Hepatocyte (in vitro differentiated cells): Measurements from ENCODE around the gene RBM23. TPM values are rescaled to one million over a fixed set of nuclear protein-coding genes. Genes with fewer than 3 reads are reported as not detected.
"Not testable (repeated sequence)": the region's sequence is repeated elsewhere in the genome, so short reads cannot be mapped to it uniquely, and the experiment has no call there.

Experiments
- DNase-seq: peaks from one replicate; pipeline ENCODE4 v3.0.0-alpha.2; 2016; ENCODE audit warnings: low spot score
- H2AFZ ChIP-seq: fragments of 200-600 bp; sonication (generic); 2 replicates; pipeline ENCODE4 v1.6.0; 2016; ENCODE audit warnings: antibody characterized with exemption, mild to moderate bottlenecking
- H3K27ac ChIP-seq: fragments of 200-600 bp; sonication (generic); 2 replicates; pipeline ENCODE4 v1.5.1; 2016; ENCODE audit warnings: mild to moderate bottlenecking
- H3K27me3 ChIP-seq: fragments of 200-600 bp; sonication (generic); 2 replicates; pipeline ENCODE4 v1.6.1; 2016
- H3K36me3 ChIP-seq: fragments of 200-600 bp; sonication (generic); replicated peaks from 2 replicates; pipeline ENCODE4 v1.5.1; 2016; ENCODE audit warnings: low read depth; ENCODE audit not compliant: insufficient read depth
- H3K4me1 ChIP-seq: fragments of 200-600 bp; sonication (generic); 2 replicates; pipeline ENCODE4 v1.5.1; 2016; ENCODE audit warnings: mild to moderate bottlenecking, moderate library complexity; ENCODE audit not compliant: insufficient read depth
- H3K4me2 ChIP-seq: fragments of 200-600 bp; sonication (generic); 2 replicates; pipeline ENCODE4 v1.6.0; 2016
- H3K4me3 ChIP-seq: fragments of 200-600 bp; sonication (generic); 2 replicates; pipeline ENCODE4 v1.5.1; 2016; ENCODE audit warnings: mild to moderate bottlenecking
- H3K79me2 ChIP-seq: fragments of 200-600 bp; sonication (generic); 2 replicates; pipeline ENCODE4 v1.6.0; 2017; ENCODE audit warnings: mild to moderate bottlenecking
- H3K9me2 ChIP-seq: fragments of 200-600 bp; sonication (generic); replicated peaks from 2 replicates; pipeline ENCODE4 v1.6.0; 2017; ENCODE audit warnings: mild to moderate bottlenecking; ENCODE audit not compliant: insufficient read depth
- H3K9me3 ChIP-seq: fragments of 200-600 bp; sonication (generic); 2 replicates; pipeline ENCODE4 v1.5.1; 2016; ENCODE audit warnings: low read depth, mild to moderate bottlenecking
- H4K20me1 ChIP-seq: fragments of 200-600 bp; sonication (generic); 2 replicates; pipeline ENCODE4 v1.6.0; 2016; ENCODE audit warnings: mild to moderate bottlenecking; ENCODE audit not compliant: insufficient read depth, poor library complexity, severe bottlenecking
- CTCF ChIP-seq: fragments of 200-600 bp; sonication (generic); IDR thresholded peaks from 2 replicates; pipeline ENCODE4 v1.5.1; 2016; ENCODE audit warnings: antibody characterized with exemption, mild to moderate bottlenecking; ENCODE audit not compliant: poor library complexity
- EZH2 ChIP-seq: fragments of 200-600 bp; sonication (generic); IDR thresholded peaks from 2 replicates; pipeline ENCODE4 v1.6.1; 2016; ENCODE audit warnings: antibody characterized with exemption, mild to moderate bottlenecking, borderline replicate concordance
- EZH2phosphoT487 ChIP-seq: fragments of 200-600 bp; sonication (generic); IDR thresholded peaks from one replicate; pipeline ENCODE4 v1.6.1; 2018; ENCODE audit warnings: antibody characterized with exemption, mild to moderate bottlenecking, low read depth, moderate library complexity; ENCODE audit not compliant: unreplicated experiment, severe bottlenecking
- WGBS: methylation state at CpG from one replicate; pipeline ENCODE4 v1.1.6; 2016; ENCODE audit warnings: low lambda C conversion rate; ENCODE audit errors: missing lambda C conversion rate; 5-methylcytosine and 5-hydroxymethylcytosine counted together
- polyA plus RNA-seq: library from polyadenylated mRNA; unstranded; fragments of >200 nt; fragmentation: Nextera tagmentation; extraction: Ambion mirVana; gene quantifications from 2 replicates; pipeline ENCODE4 v1.2.1, GENCODE V29; 2016
- total RNA-seq: library from RNA; depleted of rRNA; stranded (reverse); fragments of >200 nt; gene quantifications from 2 replicates; pipeline ENCODE4 v1.2.3, GENCODE V29; 2014

The RBM23 gene
- total RNA-seq, result 236 and 749 TPM in 2 replicates
- polyA plus RNA-seq, result 72.9 and 74.1 TPM in 2 replicates

GRCh38 chr14:22918804-22919600 is at the start of gene RBM23:
Gene RBM23 (minus strand): TSS chr14:22919149.
- no peaks in the 10 kb centered on the region for H3K9me3 ChIP-seq
- peak; percentile 100 for DNase-seq
- no peaks in the 10 kb centered on the region for H3K27me3 ChIP-seq
- H2AFZ ChIP-seq, result peak within 1 kb of the TSS; percentile 47
- H3K4me3 ChIP-seq, result peak within 1 kb of the TSS; percentile 76
- H3K4me1 ChIP-seq, result peaks cover 7% of the 10 kb centered on the region
- peak within 1 kb of the TSS; percentile 95 for H3K27ac ChIP-seq
- peaks cover 45% of the 10 kb centered on the region for H3K79me2 ChIP-seq
- peak within 1 kb of the TSS; percentile 75 for H3K4me2 ChIP-seq
- TF ChIP-seq CTCF (no peak), EZH2 (no peak), EZH2phosphoT487 (no peak)
- H4K20me1 ChIP-seq, result no peaks in the 10 kb centered on the region
- H3K9me2 ChIP-seq, result no peaks in the 10 kb centered on the region
- under 1% methylated on average over 46 of the region's 46 CpGs for WGBS
- no peaks in the 10 kb centered on the region for H3K36me3 ChIP-seq

- H3K4me1 ChIP-seq, result peaks cover 9% of the 10 kb centered on the region
- no peaks in the 10 kb centered on the region for H3K36me3 ChIP-seq
- no peaks in the 10 kb centered on the region for H3K27me3 ChIP-seq
- WGBS, result 52% methylated on average over 4 of the region's 4 CpGs
- no peak for DNase-seq
- peak overlapping the region; percentile 71 for H3K27ac ChIP-seq
- no peak overlapping the region for H2AFZ ChIP-seq
- H3K9me2 ChIP-seq, result no peaks in the 10 kb centered on the region
- H4K20me1 ChIP-seq, result no peaks in the 10 kb centered on the region
- no peaks in the 10 kb centered on the region for H3K9me3 ChIP-seq
- no peaks in the 10 kb centered on the region for H3K79me2 ChIP-seq
- no peak overlapping the region for H3K4me3 ChIP-seq
- TF ChIP-seq EZH2phosphoT487, result no peak
- no peak overlapping the region for H3K4me2 ChIP-seq
Measured at GRCh38 chr14:22966783-22967269, 47.9 kb upstream of the RBM23 start.

DNA sequence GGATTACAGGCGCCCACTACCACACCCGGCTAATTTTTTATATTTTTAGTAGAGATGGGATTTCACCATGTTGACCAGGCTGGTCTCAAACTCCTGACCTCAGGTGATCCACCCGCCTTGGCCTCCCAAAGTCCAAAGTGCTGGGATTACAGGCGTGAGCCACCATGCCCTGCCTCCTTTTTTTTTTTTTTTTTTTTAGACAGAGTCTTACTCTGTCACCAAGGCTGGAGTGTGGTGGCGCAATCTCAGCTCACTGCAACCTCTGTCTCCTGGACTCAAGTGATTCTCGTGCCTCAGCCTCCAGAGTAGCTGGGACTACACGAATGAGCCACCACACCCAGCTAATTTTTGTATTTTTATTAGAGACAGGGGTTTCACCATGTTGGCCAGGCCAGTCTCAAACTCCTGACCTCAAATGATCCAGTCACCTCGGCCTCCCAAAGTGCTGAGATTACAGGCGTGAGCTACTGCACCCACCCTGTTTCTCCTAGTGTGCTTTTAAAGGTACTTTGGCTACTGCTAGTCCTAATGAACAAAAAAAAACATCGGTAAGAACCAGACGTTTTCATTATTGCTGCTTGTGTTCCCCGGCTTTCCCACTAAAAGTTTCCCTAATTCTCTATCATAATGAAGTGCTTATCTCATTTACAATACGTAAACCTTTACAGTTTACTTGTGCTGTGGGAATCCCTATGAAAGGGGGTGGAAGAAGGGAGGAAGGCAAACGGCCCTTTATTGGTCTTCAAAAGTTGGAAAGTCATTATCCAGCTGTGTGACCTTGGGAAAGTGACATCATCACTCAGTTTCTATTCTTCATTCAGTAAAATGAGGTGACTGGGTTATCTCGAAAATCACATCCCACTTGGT is 47.2 kb upstream of the RBM23 start:
- peak overlapping the region; percentile 71 for H3K27ac ChIP-seq

DNA sequence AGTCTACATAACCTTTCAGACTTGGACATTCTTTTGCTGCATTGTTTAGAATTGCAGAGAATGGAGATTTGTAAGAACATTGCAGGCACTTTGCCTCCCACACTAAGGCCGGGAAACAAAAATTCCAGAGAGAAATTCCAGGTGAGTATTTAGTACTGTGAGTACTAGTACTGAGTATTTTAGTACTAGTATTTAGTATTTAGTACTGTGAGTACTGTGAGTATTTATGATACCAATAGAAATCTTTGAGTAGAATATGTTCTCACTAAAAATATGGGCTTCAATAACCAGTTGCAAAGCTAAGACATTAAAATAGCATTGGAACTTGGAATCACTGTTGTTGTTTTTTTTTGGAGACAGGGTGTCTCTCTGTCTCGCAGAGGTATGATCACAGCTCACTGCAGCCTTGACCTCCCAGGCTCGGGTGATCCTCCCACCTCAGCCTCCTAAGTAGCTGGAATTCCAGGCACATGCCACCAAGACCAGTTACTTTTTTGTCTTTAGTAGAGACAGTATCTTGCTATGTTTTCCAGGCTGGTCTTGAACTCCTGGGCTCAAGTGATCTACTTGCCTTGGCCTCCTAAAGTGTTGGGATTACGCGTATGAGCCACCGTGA is 43.2 kb upstream of the RBM23 start:
- WGBS, result 91% methylated on average over 6 of the region's 6 CpGs

More for the DNA sequence above, 47.2 kb upstream of the RBM23 start:
- H3K4me2 ChIP-seq, H3K4me1 ChIP-seq, H3K9me3 ChIP-seq, DNase-seq, H3K36me3 ChIP-seq, H4K20me1 ChIP-seq, H2AFZ ChIP-seq, H3K27me3 ChIP-seq, H3K4me3 ChIP-seq, H3K9me2 ChIP-seq, H3K79me2 ChIP-seq: not testable (repeated sequence)
- 60% methylated on average over 15 of the region's 15 CpGs for WGBS

More for the DNA sequence above, 43.2 kb upstream of the RBM23 start:
- H3K4me2 ChIP-seq, result no peak overlapping the region
- H3K36me3 ChIP-seq, result no peaks in the 10 kb centered on the region
- H3K9me3 ChIP-seq, result no peaks in the 10 kb centered on the region
- DNase-seq, result no peak
- H3K4me3 ChIP-seq, result no peak overlapping the region
- TF ChIP-seq EZH2 (no peak), EZH2phosphoT487 (no peak), CTCF (no peak)
- no peaks in the 10 kb centered on the region for H4K20me1 ChIP-seq
- H3K79me2 ChIP-seq, result no peaks in the 10 kb centered on the region
- H3K27ac ChIP-seq, result no peak overlapping the region
- H3K27me3 ChIP-seq, result no peaks in the 10 kb centered on the region
- H2AFZ ChIP-seq, result no peak overlapping the region
- H3K9me2 ChIP-seq, result no peaks in the 10 kb centered on the region
- H3K4me1 ChIP-seq, result peaks cover 9% of the 10 kb centered on the region
